Endometrial microvascular endothelial cells (primary cell): ENCODE measurements around the gene RNF26. TPM values are rescaled to one million over a fixed set of nuclear protein-coding genes. Genes with fewer than 3 reads are reported as not detected.
"Not testable (repeated sequence)": the region's sequence is repeated elsewhere in the genome, so short reads cannot be mapped to it uniquely, and the experiment has no call there.

Experiments used
- in situ Hi-C: cut with HindIII; loops from 2 replicates; pipeline ENCODE4 v1.10.0; 2017; ENCODE audit warnings: low sequenced_read_pairs, low pct_unique_long_range_greater_than_20kb; ENCODE audit errors: inconsistent ontology term
- total RNA-seq: library from RNA; depleted of rRNA; stranded (reverse); fragments of >200 nt; gene quantifications from one replicate; pipeline ENCODE4 v1.2.3, GENCODE V29; 2015; ENCODE audit errors: inconsistent ontology term

The RNF26 gene
- total RNA-seq, 1 donor from 2014 or later = 18.2 TPM

- in situ Hi-C loops = no loop called here
Measured at GRCh38 chr11:119377112-119377901, 43.0 kb downstream of the RNF26 start.

GRCh38 chr11:119377961-119378667 is 43.8 kb downstream of the RNF26 start:
- in situ Hi-C loops = no loop called here

GRCh38 chr11:119378851-119379465 is 44.6 kb downstream of the RNF26 start:
- in situ Hi-C loops = no loop called here

GRCh38 chr11:119380160-119380826 is 46.0 kb downstream of the RNF26 start:
- in situ Hi-C loops = no loop called here

GRCh38 chr11:119380827-119381180 is 46.5 kb downstream of the RNF26 start:
- in situ Hi-C loops = no loop called here

GRCh38 chr11:119381181-119381988 is 47.1 kb downstream of the RNF26 start, which contains the start of gene USP2:
USP2 (minus strand) TSS chr11:119381690; CDS start chr11:119373480, 8,210 bp downstream.
- in situ Hi-C loops = no loop called here

GRCh38 chr11:119382101-119382500 is 47.8 kb downstream of the RNF26 start:
- in situ Hi-C loops = no loop called here

GRCh38 chr11:119382513-119382912 is 48.2 kb downstream of the RNF26 start:
- in situ Hi-C loops = not testable (repeated sequence)

GRCh38 chr11:119384332-119384731 is 50.0 kb downstream of the RNF26 start:
- in situ Hi-C loops = no loop called here

Other genes with a start within 250 kb of the RNF26 start
- 8.2 TPM for gene HMBS, start 249.6 kb upstream of the RNF26 start, total RNA-seq
- gene DPAGT1, start 232.7 kb upstream of the RNF26 start, total RNA-seq = 35.8 TPM
- gene C2CD2L, start 227.2 kb upstream of the RNF26 start, total RNA-seq = 6.2 TPM
- gene HINFP, start 212.9 kb upstream of the RNF26 start, total RNA-seq = 11.4 TPM
- not detected for gene ABCG4, start 185.5 kb upstream of the RNF26 start, total RNA-seq
- 16.7 TPM for gene NLRX1, start 165.8 kb upstream of the RNF26 start, total RNA-seq
- gene NHERF4, start 149.1 kb upstream of the RNF26 start, total RNA-seq = not detected
- 20.4 TPM for gene CBL, start 128.2 kb upstream of the RNF26 start, total RNA-seq
- gene MCAM, start 17.4 kb upstream of the RNF26 start, total RNA-seq = 5,407 TPM
- 115 TPM for gene C1QTNF5, start 6.4 kb downstream of the RNF26 start, total RNA-seq
- gene MFRP, start 12.2 kb downstream of the RNF26 start, total RNA-seq = not detected
- gene USP2, start 47.2 kb downstream of the RNF26 start, total RNA-seq = not detected
- 9.6 TPM for gene THY1, start 88.6 kb downstream of the RNF26 start, total RNA-seq